GM19467 (cell line): Measurements from ENCODE around the gene CCDC102A.
A peak's percentile ranks its signal among the peaks of the same experiment; 100 is the strongest.

Experiments
- ATAC-seq: cut with Tn5 transposase; IDR thresholded peaks from one replicate; pipeline ENCODE4 v1.9.1; 2021; ENCODE audit warnings: mild to moderate bottlenecking, moderate library complexity; ENCODE audit not compliant: unreplicated experiment

Gene CCDC102A

GRCh38 chr16:57462978-57463362 is 73.4 kb downstream of the CCDC102A start:
- ATAC-seq = no peak

GRCh38 chr16:57462209-57462977 is 74.0 kb downstream of the CCDC102A start, which contains the start of gene POLR2C:
TSS of gene POLR2C (plus strand) at chr16:57462679. CDS start at chr16:57462725, 46 bp downstream.
- ATAC-seq = peak; percentile 82
